H9 (cell line): ENCODE measurements around the gene SLC27A1. TPM values are rescaled to one million over a fixed set of nuclear protein-coding genes. Genes with fewer than 3 reads are reported as not detected.

Experiments used
- DNase-seq: peaks from one replicate; pipeline ENCODE4 v3.0.0-alpha.2; 2017
- H2AFZ ChIP-seq: one replicate; pipeline ENCODE4 v1.6.1; 2013; ENCODE audit warnings: mild to moderate bottlenecking, low read length, control low read depth, moderate library complexity
- H2AK5ac ChIP-seq: 2 replicates; pipeline ENCODE4 v1.6.1; 2013; ENCODE audit warnings: low read length, control low read depth, mixed read lengths; ENCODE audit not compliant: insufficient read length
- H2BK120ac ChIP-seq: one replicate; pipeline ENCODE4 v1.6.1; 2013; ENCODE audit warnings: low read depth, mild to moderate bottlenecking, low read length, control low read depth, inconsistent platforms; ENCODE audit not compliant: poor library complexity, severe bottlenecking
- H2BK12ac ChIP-seq: 2 replicates; pipeline ENCODE4 v1.6.1; 2013; ENCODE audit warnings: low read length, control low read depth, mixed read lengths, low read depth; ENCODE audit not compliant: insufficient read length
- H2BK15ac ChIP-seq: 2 replicates; pipeline ENCODE4 v1.6.1; 2013; ENCODE audit warnings: low read depth, low read length, control low read depth
- H2BK20ac ChIP-seq: one replicate; pipeline ENCODE4 v1.6.1; 2013; ENCODE audit warnings: low read depth, mild to moderate bottlenecking, low read length, control low read depth, inconsistent platforms; ENCODE audit not compliant: poor library complexity, severe bottlenecking
- H2BK5ac ChIP-seq: 2 replicates; pipeline ENCODE4 v1.6.1; 2013; ENCODE audit warnings: low read length, control low read depth, mixed read lengths; ENCODE audit not compliant: insufficient read length
- H3K14ac ChIP-seq: 2 replicates; pipeline ENCODE4 v1.6.1; 2013; ENCODE audit warnings: low read length, control low read depth; ENCODE audit not compliant: insufficient read depth
- H3K18ac ChIP-seq: 2 replicates; pipeline ENCODE4 v1.6.1; 2013; ENCODE audit warnings: low read depth, mild to moderate bottlenecking, mixed read lengths, low read length, control low read depth; ENCODE audit not compliant: insufficient read length
- H3K23ac ChIP-seq: 2 replicates; pipeline ENCODE4 v1.6.1; 2013; ENCODE audit warnings: low read length, control low read depth, mixed read lengths, low read depth; ENCODE audit not compliant: insufficient read length
- H3K23me2 ChIP-seq: 2 replicates; pipeline ENCODE4 v1.6.1; 2013; ENCODE audit warnings: low read depth, mild to moderate bottlenecking, mixed read lengths, low read length, control low read depth; ENCODE audit not compliant: insufficient read length, poor library complexity, severe bottlenecking
- H3K27ac ChIP-seq: 2 replicates; pipeline ENCODE4 v1.5.1; 2013; ENCODE audit warnings: low read length, control low read depth, mixed read lengths, low read depth; ENCODE audit not compliant: insufficient read length
- H3K27me3 ChIP-seq: 2 replicates; pipeline ENCODE4 v1.6.1; 2013; ENCODE audit warnings: low read length, control low read depth, inconsistent platforms; ENCODE audit not compliant: insufficient read depth
- H3K4ac ChIP-seq: 2 replicates; pipeline ENCODE4 v1.6.1; 2013; ENCODE audit warnings: low read depth, mild to moderate bottlenecking, control low read depth, inconsistent platforms, low read length, moderate library complexity
- H3K4me1 ChIP-seq: 2 replicates; pipeline ENCODE4 v1.6.1; 2013; ENCODE audit warnings: low read length, control low read depth, inconsistent platforms; ENCODE audit not compliant: insufficient read depth
- H3K4me2 ChIP-seq: 2 replicates; pipeline ENCODE4 v1.6.1; 2013; ENCODE audit warnings: low read length, control low read depth, mixed read lengths; ENCODE audit not compliant: insufficient read length, insufficient read depth
- H3K56ac ChIP-seq: 2 replicates; pipeline ENCODE4 v1.6.1; 2013; ENCODE audit warnings: low read depth, mild to moderate bottlenecking, mixed read lengths, low read length, control low read depth; ENCODE audit not compliant: insufficient read length
- H3K79me1 ChIP-seq: 2 replicates; pipeline ENCODE4 v1.6.1; 2013; ENCODE audit warnings: low read depth, mild to moderate bottlenecking, moderate library complexity, low read length, control low read depth, inconsistent platforms; ENCODE audit not compliant: insufficient read depth, poor library complexity, severe bottlenecking
- H3K79me2 ChIP-seq: 2 replicates; pipeline ENCODE4 v1.6.1; 2013; ENCODE audit warnings: low read length, control low read depth, inconsistent platforms; ENCODE audit not compliant: insufficient read depth
- H3K9ac ChIP-seq: 2 replicates; pipeline ENCODE4 v1.6.1; 2013; ENCODE audit warnings: low read length, control low read depth, mixed read lengths; ENCODE audit not compliant: insufficient read length; ENCODE audit errors: extremely low read depth
- H3K9me3 ChIP-seq: one replicate; pipeline ENCODE4 v1.6.1; 2013; ENCODE audit warnings: low read depth, low read length, inconsistent platforms; ENCODE audit not compliant: control insufficient read depth
- H3T11ph ChIP-seq: one replicate; pipeline ENCODE4 v1.6.1; 2013; ENCODE audit warnings: mild to moderate bottlenecking, low read length, control low read depth, inconsistent platforms
- H4K20me1 ChIP-seq: one replicate; pipeline ENCODE4 v1.6.1; 2013; ENCODE audit not compliant: control insufficient read depth, insufficient read length, insufficient read depth
- H4K5ac ChIP-seq: 2 replicates; pipeline ENCODE4 v1.6.1; 2013; ENCODE audit warnings: low read depth, mild to moderate bottlenecking, mixed read lengths, low read length, control low read depth; ENCODE audit not compliant: insufficient read length
- H4K8ac ChIP-seq: replicated peaks from 2 replicates; pipeline ENCODE4 v1.6.1; 2013; ENCODE audit warnings: low read length, control low read depth, mixed read lengths, low read depth; ENCODE audit not compliant: insufficient read length
- H4K91ac ChIP-seq: 2 replicates; pipeline ENCODE4 v1.6.1; 2013; ENCODE audit warnings: low read depth, mild to moderate bottlenecking, moderate library complexity, mixed read lengths, low read length, control low read depth; ENCODE audit not compliant: insufficient read length
- H3K27ac Mint-ChIP-seq, 3 experiments: 2 replicates in 2 of 3; 3 replicates in 1 of 3; pipeline ENCODE4 v1.8.0; 2020 to 2021; ENCODE audit warnings: mixed read lengths in 3 of 3, mild to moderate bottlenecking in 1 of 3, moderate library complexity in 1 of 3
- H3K27me3 Mint-ChIP-seq: 2 replicates; pipeline ENCODE4 v1.8.0; 2021; ENCODE audit warnings: low read depth, mild to moderate bottlenecking, moderate library complexity, mixed read lengths
- H3K36me3 Mint-ChIP-seq, 3 experiments: 2 replicates in 2 of 3; 3 replicates in 1 of 3; pipeline ENCODE4 v1.8.0; 2020 to 2021; ENCODE audit warnings: low read depth in 3 of 3, mixed read lengths in 3 of 3; ENCODE audit not compliant: insufficient read depth in 1 of 3
- H3K4me1 Mint-ChIP-seq, 2 experiments: 2 replicates each; pipeline ENCODE4 v1.8.0; 2020; ENCODE audit warnings: mixed read lengths in 2 of 2
- H3K4me3 Mint-ChIP-seq, 2 experiments: 2 replicates in 1 of 2; 3 replicates in 1 of 2; pipeline ENCODE4 v1.8.0; 2020 to 2021; ENCODE audit warnings: mild to moderate bottlenecking in 2 of 2, mixed read lengths in 2 of 2, moderate library complexity in 1 of 2
- H3K9me3 Mint-ChIP-seq, 2 experiments: 2 replicates in 1 of 2; 3 replicates in 1 of 2; pipeline ENCODE4 v1.8.0; 2020; ENCODE audit warnings: mild to moderate bottlenecking in 2 of 2, mixed read lengths in 2 of 2, moderate library complexity in 1 of 2
- WGBS: extraction: QIAGEN DNeasy Blood & Tissue Kit; methylation state at CpG from one replicate; pipeline ENCODE4 v1.1.7; 2013; ENCODE audit warnings: missing lambda C conversion rate, low lambda C conversion rate, mixed read lengths; ENCODE audit not compliant: insufficient read length; ENCODE audit errors: extremely low coverage; 5-methylcytosine and 5-hydroxymethylcytosine counted together
- total RNA-seq: library from RNA; stranded (reverse); gene quantifications from 2 replicates; pipeline ENCODE4 v1.2.1, GENCODE V29; 2021
- TF ChIP-seq, protein P1 (sequence below): fragments of 200-600 bp; sonication (generic); conservative IDR thresholded peaks from 3 replicates; pipeline ENCODE4 v1.8.0; 2021; ENCODE audit warnings: antibody characterized with exemption, mild to moderate bottlenecking

SLC27A1 gene
- total RNA-seq, 1 experiment from 2014 or later, result 6.4 TPM

DNA sequence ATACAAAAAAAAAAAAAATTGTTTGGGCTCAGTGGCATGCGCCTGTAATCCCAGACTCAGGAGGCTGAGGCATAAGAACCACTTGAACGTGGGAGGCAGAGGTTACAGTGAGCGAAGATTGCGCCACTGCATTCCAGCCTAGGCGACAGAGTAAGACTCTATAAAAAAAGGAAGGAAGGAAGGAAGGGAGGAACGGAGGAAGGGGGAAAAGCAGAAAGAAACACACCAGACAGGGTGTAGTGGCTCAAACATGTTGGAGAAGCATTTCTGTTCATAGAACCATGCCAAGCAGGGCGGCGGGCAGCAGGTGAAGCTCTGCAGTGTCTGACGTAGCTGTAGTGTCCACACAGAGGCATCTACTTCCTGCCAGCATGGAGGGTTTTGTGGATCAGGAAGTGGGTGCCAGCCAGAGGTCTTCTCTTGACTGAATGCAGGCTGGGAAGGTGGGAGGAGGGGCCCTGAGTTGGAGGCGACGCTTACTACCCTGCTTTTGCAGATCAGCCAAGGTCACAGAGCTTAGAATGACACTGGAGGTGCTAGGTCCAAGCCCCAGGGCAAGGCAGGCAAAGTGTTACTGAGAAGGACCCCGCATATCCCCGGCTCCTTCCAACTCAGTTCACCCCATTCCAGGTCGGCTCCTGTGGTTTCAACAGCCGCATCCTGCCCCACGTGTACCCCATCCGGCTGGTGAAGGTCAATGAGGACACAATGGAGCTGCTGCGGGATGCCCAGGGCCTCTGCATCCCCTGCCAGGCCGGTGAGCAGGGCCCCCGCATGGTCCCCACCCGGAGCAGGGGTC, 29.5 kb downstream of the SLC27A1 start:
- H3K4me1 Mint-ChIP-seq, result peaks cover 17 to 18% of the 10 kb centered on the region in 2 experiments
- no peak overlapping the region for H2BK20ac ChIP-seq
- H2BK120ac ChIP-seq, result no peak overlapping the region
- no peaks in the 10 kb centered on the region for H3K79me1 ChIP-seq
- H3K23me2 ChIP-seq, result no peaks in the 10 kb centered on the region
- TF ChIP-seq, protein P1, sequence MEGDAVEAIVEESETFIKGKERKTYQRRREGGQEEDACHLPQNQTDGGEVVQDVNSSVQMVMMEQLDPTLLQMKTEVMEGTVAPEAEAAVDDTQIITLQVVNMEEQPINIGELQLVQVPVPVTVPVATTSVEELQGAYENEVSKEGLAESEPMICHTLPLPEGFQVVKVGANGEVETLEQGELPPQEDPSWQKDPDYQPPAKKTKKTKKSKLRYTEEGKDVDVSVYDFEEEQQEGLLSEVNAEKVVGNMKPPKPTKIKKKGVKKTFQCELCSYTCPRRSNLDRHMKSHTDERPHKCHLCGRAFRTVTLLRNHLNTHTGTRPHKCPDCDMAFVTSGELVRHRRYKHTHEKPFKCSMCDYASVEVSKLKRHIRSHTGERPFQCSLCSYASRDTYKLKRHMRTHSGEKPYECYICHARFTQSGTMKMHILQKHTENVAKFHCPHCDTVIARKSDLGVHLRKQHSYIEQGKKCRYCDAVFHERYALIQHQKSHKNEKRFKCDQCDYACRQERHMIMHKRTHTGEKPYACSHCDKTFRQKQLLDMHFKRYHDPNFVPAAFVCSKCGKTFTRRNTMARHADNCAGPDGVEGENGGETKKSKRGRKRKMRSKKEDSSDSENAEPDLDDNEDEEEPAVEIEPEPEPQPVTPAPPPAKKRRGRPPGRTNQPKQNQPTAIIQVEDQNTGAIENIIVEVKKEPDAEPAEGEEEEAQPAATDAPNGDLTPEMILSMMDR, result no peak
- no peak overlapping the region for H3K4me2 ChIP-seq
- no peak overlapping the region for H3K4ac ChIP-seq
- no peak for DNase-seq
- no peak overlapping the region for H2BK12ac ChIP-seq
- H2BK5ac ChIP-seq, result no peak overlapping the region
- H4K20me1 ChIP-seq, result no peaks in the 10 kb centered on the region
- no CpG with 5 or more reads among the region's 21 CpGs for WGBS
- H4K5ac ChIP-seq, result no peak overlapping the region
- no peak overlapping the region for H3K9ac ChIP-seq
- H3K9me3 ChIP-seq, result no peaks in the 10 kb centered on the region
- no peak overlapping the region for H4K91ac ChIP-seq
- no peak overlapping the region for H4K8ac ChIP-seq
- no peaks in the 10 kb centered on the region for H3K27me3 ChIP-seq
- H2AFZ ChIP-seq, result no peak overlapping the region
- H3K14ac ChIP-seq, result 0 out of 2 replicates have a peak overlapping the region, but pooled peaks have one; percentile 14
- H3K27ac ChIP-seq, result peak overlapping the region; percentile 4
- no peak overlapping the region for H3K23ac ChIP-seq
- no peak overlapping the region for H3K18ac ChIP-seq
- H3K36me3 Mint-ChIP-seq, result peaks cover 0 to 2% (median 0%) of the 10 kb centered on the region in 3 experiments; a peak in 2 of 7 replicates
- H3K9me3 Mint-ChIP-seq, result no peaks in the 10 kb centered on the region; a peak in 1 of 5 replicates
- H2AK5ac ChIP-seq, result no peak overlapping the region
- no peaks in the 10 kb centered on the region for H3K79me2 ChIP-seq
- no peak overlapping the region for H2BK15ac ChIP-seq
- no peak overlapping the region for H3T11ph ChIP-seq
- H3K27ac Mint-ChIP-seq, result peak overlapping the region; percentile 68 to 80 (median 76)
- peak overlapping the region in 1 of 2 experiments; percentile 14; a peak in 2 of 5 replicates for H3K4me3 Mint-ChIP-seq
- H3K56ac ChIP-seq, result no peak overlapping the region
- no peaks in the 10 kb centered on the region; the same call in 1 of the 2 replicates for H3K4me1 ChIP-seq
- no peaks in the 10 kb centered on the region; the same call in 1 of the 2 replicates for H3K27me3 Mint-ChIP-seq
